Activated T-cell treated with anti-CD3 and anti-CD28 coated beads for 48 hours (primary cell): Measurements from ENCODE around the gene SEMA6B.

Experiments used
- DNase-seq: peaks from one replicate; pipeline ENCODE4 v3.0.0-alpha.2; 2020; ENCODE audit warnings: low read depth

The SEMA6B gene

DNA sequence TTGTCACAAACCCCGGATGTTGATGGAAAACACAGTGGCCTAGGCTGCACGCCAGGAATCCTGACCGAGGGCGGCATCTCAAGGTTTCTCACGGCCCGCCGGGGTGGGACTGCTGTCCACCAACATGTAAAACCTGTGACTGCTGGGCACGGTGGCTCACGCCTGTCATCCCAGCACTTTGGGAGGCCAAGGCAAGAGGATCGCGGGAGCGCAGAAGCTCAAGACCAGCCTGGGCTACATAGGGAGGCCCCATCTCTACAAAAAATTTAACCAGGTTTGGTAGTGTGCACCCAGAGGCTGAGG, 52.4 kb downstream of the SEMA6B start:
- DNase-seq: no peak

DNA sequence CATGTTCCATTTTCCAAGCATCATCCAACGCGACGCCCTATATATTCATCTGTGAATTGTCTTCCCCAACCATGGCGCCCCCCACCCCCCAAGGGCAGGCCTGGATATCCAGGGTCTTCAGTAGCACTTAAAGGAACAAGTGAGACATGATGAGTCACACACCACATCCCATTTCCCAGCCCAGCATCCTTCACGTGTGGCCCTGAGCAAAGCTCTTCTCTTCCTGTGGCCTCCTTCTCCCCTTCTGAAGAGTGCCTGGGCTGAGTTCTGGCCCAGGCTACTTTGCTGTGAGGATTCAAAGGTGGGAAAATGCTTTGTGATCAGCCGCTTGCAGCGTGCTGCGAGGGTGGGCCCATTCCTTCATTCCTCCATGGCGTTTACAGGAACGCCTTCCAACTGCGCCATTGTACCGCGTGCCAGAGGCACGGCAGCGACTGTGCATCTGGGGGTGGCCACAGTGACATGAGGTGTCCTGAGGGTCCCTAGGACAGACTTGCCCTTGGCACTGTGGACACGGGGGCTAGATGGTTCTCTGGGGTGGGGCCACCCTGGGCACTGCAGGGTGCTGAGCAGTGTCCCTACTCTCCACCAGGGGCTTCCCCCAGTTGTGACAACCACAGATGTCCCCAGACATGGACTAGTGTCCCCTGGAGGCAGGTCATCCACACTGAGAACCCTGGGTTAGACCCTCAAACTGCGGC, 52.9 kb downstream of the SEMA6B start:
- DNase-seq: peak; percentile 6

DNA sequence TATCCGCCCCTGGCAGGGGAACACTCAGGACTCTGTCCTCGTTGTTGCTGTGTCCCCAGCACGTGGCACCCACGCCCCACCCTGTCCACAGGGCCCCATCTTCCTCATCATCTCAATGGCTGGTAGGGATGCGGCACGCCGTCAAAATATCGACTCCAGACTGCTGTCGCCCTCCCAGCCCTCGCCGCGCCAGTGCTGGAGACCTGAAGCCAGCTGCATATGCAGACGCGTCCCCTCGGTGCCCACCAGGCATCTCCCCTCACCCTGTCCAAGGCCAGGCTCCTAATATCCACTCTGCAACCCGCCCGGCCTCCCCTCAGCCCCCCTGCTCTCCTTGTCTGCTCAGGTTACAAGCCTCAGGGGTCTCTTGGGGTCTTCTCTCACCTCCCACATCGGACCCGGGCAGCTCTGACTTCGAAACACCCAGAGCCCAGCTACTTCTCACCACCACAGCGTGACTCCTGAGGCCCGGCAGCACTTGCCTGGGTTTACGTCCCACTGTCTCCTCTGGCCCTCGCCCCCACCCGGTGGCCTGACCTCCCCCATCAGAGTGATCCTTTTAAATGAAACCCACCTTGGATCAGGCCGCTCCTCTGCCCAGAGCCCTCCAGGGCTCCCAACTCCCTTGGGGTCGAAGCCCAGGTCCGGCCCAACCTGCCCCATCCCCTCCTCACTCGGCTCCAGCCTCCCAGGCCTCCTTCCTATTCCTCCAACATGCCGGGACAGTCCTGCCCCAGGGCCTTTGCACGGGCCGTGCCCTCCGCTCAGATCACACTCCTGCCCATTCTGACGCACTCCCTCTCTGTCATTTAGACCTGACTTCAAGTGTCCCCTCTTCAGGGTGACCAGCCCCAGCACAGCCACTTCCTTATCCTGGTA, 53.7 kb downstream of the SEMA6B start:
- no peak for DNase-seq

DNA sequence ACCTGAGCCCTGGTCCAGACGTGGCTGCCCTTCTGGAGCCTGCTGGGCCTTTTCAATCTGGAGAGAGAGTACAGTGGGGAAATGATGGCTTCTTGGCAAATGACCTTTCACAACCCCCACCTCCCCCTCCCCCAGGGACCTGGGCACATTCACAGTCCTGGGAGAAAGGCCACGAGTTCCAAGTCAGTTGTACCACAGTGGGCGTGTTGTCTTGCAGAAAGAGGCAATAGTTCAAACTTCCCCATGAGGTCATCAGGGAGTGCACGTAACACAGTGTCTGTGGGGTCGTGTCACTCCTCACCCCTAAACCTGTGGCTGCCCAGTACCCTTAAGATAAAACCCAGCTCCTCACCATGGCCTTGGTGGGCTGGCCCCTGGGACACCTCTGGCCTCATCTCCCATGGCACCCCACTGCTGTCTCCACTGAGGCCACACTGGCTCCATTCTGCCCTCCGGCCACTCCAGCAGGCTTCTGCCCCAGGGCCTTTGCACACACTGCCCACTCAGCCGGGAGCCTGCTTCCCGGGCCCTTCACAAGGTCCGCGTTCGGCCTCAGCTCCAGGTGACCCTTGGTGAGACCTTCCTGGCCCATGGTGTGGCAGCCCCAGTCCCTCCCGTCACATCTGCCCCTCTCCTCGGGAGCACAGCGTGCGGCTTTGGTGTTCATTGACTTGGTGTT, 54.5 kb downstream of the SEMA6B start:
- no peak for DNase-seq

- DNase-seq: no peak
Observed at GRCh38 chr19:4504297-4504701, 55.2 kb downstream of the SEMA6B start.

DNA sequence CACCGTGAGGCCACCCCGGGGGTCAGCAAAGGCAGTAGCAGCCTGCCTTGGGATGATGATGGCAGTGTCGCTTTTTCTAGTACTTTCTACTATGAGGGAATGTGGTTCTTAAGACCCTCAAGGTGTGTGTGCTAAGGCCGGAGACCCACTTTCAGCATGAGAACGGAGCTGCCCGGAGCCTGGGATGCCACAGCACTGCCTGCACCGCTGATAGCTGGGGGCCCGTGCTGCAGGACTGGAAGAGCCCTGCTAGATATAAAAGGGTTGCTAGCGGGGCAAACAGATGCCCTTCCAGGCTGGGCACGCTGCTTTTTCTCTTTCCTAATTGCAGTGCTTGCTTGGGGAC, 55.7 kb downstream of the SEMA6B start:
- DNase-seq: no peak

- DNase-seq: no peak
Observed at GRCh38 chr19:4503132-4503824, 56.2 kb downstream of the SEMA6B start.

DNA sequence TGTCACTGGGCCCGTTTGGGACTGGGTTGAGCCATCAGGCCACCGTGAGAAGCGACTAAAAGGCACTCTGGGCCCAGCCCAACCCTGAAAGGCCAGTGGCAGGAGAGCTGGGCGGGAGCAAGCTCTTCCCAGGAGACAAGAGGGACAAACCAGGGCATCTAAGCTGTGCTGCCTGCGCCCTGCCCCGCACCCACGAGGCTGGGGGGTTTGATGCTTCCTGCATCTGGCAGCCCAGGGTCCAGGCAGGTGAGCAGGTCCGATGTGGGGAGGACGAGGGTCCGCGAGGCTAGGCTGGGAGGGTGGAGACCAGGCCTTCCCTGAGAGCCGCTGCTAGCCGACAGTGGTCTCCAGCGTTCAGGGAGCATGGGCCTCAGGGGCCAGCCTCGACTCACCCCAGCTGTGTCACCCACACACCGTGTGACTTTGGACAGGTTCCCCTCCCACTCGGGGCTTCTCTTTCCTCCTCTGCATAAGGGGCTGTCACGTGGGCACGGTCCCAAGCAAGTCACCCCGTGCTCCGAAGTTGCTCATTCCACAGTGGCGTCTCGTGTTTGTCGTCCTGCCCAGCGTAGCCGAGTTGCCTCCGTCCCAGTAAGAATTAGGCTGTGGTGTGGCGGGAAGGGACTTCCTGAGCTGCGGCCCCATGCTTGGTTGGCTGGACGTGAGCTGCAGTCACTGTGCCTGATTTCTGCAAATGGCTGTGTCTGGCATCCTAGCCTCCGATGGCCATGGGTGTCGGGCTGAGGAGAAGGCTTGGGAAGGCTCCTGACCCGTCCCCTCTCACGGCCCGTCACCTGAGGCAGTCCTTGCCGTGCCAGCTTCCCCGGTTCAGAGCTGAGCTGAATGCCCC, 57.0 kb downstream of the SEMA6B start:
- DNase-seq: no peak

- DNase-seq: no peak
Observed at GRCh38 chr19:4501691-4502090, 57.8 kb downstream of the SEMA6B start.

DNA sequence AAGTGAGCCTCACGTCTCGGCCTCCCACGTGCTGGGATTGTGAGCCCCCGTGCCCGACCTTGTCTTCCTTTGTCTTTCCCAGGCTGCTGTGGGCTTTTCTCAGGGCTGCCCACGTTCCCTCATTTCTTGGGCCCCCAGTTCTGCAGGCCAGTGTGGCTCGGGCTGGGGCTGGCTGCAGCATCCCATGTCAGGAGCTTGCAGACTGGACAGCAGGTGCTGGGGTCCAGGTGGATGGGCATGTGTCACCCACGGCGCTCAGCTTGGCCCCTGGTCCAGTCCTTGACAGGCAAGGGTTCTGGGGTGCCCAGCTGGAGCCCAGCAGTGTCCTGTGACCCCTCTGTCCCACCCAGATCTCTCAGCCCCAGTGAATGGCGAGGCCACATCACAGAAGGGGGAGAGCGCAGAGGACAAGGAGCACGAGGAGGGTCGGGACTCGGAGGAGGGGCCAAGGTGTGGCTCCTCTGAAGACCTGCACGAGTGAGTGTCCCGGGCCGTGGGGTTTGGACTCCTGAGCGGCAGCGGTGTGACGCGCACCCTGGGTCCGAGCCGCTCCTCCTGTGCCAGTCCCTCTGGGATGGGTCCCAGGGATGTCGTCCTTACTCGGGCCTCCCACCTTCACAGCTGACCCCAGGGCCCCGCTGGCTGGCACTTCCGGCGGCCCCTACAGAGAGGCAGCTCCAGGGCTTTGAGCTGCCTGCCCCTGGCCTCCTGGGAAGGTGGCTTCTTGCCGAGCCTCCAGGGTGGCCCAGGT, 58.5 kb downstream of the SEMA6B start:
- no peak for DNase-seq

DNA sequence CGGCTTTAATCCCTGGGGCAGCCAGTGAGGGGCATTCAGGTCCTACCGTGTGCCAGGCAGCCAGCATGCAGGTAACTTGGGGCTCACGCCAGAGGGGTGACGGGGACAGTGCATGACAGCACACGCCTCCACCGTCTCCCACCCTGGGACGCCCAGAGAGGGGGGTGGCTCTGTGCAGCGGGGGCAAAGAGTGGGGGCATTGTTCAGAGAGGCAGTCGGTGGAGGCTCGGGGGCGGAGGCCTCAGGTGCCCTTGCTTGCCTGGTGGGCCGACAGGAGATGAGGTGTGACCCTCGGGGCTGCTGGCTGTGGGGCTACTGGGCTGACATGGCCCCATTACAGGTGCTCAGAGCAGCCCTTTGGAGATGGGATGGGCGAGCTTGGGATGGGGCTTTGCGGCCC, 59.6 kb downstream of the SEMA6B start:
- no peak for DNase-seq

GRCh38 chr19:4499318-4499717, 60.2 kb downstream of the SEMA6B start:
- no peak for DNase-seq

- no peak for DNase-seq
Observed at GRCh38 chr19:4498694-4499093, 60.8 kb downstream of the SEMA6B start.

- DNase-seq: no peak
Observed at GRCh38 chr19:4497770-4498389, 61.6 kb downstream of the SEMA6B start.

DNA sequence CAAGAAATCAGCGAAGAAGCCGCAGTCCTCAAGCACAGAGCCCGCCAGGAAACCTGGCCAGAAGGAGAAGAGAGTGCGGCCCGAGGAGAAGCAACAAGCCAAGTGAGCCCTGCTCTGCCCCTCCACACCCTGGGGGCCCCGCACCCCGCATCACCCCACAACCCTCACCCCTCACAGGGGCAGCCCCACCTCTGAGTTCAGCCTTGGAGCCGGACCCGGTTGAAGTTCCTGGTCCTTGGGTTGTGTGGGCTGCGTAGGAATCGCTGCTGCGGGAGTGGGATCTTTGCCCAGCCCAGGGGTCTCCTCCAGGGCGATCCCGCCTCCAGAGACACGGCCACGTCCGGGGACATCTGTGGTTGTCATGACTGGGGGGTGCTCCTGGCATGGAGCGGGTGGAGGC, 63.2 kb downstream of the SEMA6B start:
- DNase-seq: no peak

- DNase-seq: no peak
Observed at GRCh38 chr19:4495471-4495870, 64.0 kb downstream of the SEMA6B start.

GRCh38 chr19:4494691-4495064, 64.8 kb downstream of the SEMA6B start:
- no peak for DNase-seq

- DNase-seq: no peak
Observed at GRCh38 chr19:4493929-4494690, 65.4 kb downstream of the SEMA6B start.

DNA sequence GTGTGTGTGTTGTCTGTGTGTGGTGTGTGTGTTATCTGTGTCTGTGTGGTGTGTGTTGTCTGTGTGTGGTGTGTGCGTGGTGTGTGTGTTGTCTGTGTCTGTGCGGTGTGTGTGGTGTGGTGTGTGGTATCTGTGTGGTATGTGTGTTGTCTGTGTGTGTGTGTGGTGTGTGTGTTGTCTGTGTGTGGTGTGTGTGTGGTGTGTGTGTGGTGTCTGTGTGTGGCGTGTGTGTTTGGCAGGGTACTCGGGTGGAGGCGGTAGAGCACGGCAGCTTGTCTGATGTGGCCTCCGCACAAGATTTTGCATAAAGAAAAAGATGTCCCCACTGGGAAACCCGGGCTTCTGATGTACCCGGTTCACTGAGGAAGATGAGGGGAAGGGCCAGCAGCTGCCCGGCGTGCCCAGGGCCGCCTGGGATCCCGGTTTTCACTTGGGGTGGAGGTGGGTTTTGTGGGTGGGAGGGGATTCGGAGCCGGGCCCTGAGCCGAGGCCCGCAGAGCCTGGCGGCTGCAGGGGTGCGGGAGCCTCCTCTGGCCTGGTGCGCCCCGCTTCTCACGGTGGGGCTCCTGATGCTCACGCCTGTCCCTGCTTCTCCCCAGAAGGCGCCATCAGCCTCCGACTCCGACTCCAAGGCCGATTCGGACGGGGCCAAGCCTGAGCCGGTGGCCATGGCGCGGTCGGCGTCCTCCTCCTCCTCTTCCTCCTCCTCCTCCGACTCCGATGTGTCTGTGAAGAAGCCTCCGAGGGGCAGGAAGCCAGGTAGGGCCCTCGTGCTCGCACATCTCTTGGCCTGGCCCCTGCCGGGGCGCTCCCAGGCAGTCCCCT, 66.2 kb downstream of the SEMA6B start:
- no peak for DNase-seq
